Ectodermal cell (in vitro differentiated cells): Measurements from ENCODE around the gene HMGB2. TPM values are rescaled to one million over a fixed set of nuclear protein-coding genes. Genes with fewer than 3 reads are reported as not detected.
A peak's percentile ranks its signal among the peaks of the same experiment; 100 is the strongest.

Experiments used
- H3K27ac ChIP-seq: 2 replicates; pipeline ENCODE4 v1.7.0; 2013; ENCODE audit warnings: mild to moderate bottlenecking, low read depth, low read length; ENCODE audit not compliant: insufficient read depth, poor library complexity, severe bottlenecking
- H3K27me3 ChIP-seq: 2 replicates; pipeline ENCODE4 v1.7.0; 2013; ENCODE audit warnings: mild to moderate bottlenecking, low read length; ENCODE audit not compliant: insufficient read depth, control insufficient read depth, poor library complexity, severe bottlenecking
- H3K36me3 ChIP-seq: one replicate; pipeline ENCODE4 v1.7.0; 2013; ENCODE audit warnings: low read length; ENCODE audit not compliant: control insufficient read depth, insufficient read depth
- H3K4me1 ChIP-seq: one replicate; pipeline ENCODE4 v1.7.0; 2013; ENCODE audit warnings: low read length; ENCODE audit not compliant: control insufficient read depth, insufficient read depth
- H3K4me3 ChIP-seq: 2 replicates; pipeline ENCODE4 v1.7.0; 2013; ENCODE audit warnings: low read depth, low read length, control low read depth; ENCODE audit not compliant: insufficient read depth
- H3K9me3 ChIP-seq: 2 replicates; pipeline ENCODE4 v1.7.0; 2013; ENCODE audit warnings: mild to moderate bottlenecking, low read length, moderate library complexity; ENCODE audit not compliant: control insufficient read depth
- WGBS, 2 experiments: methylation state at CpG; one replicate each; pipeline ENCODE4 v1.1.7; 2013; ENCODE audit warnings: missing lambda C conversion rate in 2 of 2; 5-methylcytosine and 5-hydroxymethylcytosine counted together
- polyA plus RNA-seq, 4 experiments: library from polyadenylated mRNA; stranded (reverse); fragments of 50-300 nt; gene quantifications; one replicate each; pipeline ENCODE4 v1.2.3, GENCODE V29; 2013

HMGB2 gene
- 529 TPM for polyA plus RNA-seq (2013, experiment 1 of 4)
- 475 TPM for polyA plus RNA-seq (2013, experiment 2 of 4)
- polyA plus RNA-seq (2013, experiment 3 of 4) = 623 TPM
- 637 TPM for polyA plus RNA-seq (2013, experiment 4 of 4)

- no peaks in the 10 kb centered on the region for H3K9me3 ChIP-seq
- H3K27me3 ChIP-seq = no peaks in the 10 kb centered on the region
- H3K4me1 ChIP-seq = peaks cover 5% of the 10 kb centered on the region
- H3K27ac ChIP-seq = peak within 1 kb of the TSS; percentile 99
- peak within 1 kb of the TSS; percentile 93 for H3K4me3 ChIP-seq
- WGBS, 2 experiments = 0% methylated on average over 61 of the region's 61 CpGs
- peaks cover 13% of the 10 kb centered on the region for H3K36me3 ChIP-seq
These were observed at the start of gene HMGB2 for GRCh38 chr4:173334085-173334890. Gene HMGB2, minus strand, starts transcription at chr4:173334358. Its CDS starts 709 bp downstream, at chr4:173333649.

DNA sequence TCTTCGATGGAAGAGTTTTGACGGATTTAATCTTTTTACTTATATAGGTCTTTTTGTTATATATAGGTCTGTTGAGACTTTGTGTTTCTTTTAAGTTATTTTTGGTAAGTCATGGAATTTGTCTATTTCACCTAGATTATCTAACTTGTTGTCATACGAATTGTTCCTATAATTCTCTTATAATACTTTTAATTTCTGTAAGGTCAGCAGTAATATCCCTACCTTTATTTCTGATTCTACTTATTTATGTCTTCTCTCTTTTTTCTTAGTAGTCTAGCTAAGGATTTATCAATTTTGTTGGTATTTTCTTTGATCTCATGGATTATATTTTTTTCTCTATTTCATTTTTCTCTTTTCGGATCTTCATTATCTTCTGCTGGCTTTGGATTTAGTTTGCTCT is 48.2 kb upstream of the HMGB2 start:
- Histone ChIP-seq H3K36me3 (peaks cover 5% of the 10 kb centered on the region), H3K4me3 (no peak overlapping the region), H3K27ac (no peak overlapping the region), H3K9me3 (no peaks in the 10 kb centered on the region), H3K27me3 (no peaks in the 10 kb centered on the region), H3K4me1 (no peaks in the 10 kb centered on the region)
- 92 to 100% methylated on average over 1 to 2 of the region's 4 CpGs for WGBS, 2 experiments

DNA sequence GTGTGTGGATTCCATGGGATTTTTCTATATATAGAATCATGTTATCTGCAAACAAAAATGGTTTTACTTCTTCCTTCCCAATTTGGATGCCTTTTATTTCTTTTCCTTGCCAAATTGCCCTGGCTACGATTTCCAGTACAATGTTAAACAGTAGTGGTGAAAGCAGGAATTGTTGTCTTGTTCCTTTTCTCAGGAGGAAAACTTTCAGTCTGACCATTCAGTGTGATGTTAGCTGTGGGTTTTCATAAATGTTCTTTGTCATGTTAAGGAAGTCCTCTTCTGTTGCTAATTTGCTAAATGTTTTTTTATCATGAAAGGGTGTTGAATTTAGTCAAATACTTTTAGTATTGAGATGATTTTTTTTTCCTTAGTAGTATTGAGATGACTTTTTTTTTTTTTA is 47.5 kb upstream of the HMGB2 start:
- WGBS, 2 experiments = 36 to 38% methylated on average over 1 of the region's 1 CpG

GRCh38 chr4:173380987-173381386 is 46.8 kb upstream of the HMGB2 start:
- H3K4me1 ChIP-seq = no peaks in the 10 kb centered on the region
- H3K4me3 ChIP-seq = no peak overlapping the region
- H3K27me3 ChIP-seq = no peaks in the 10 kb centered on the region
- H3K9me3 ChIP-seq = no peaks in the 10 kb centered on the region
- H3K27ac ChIP-seq = no peak overlapping the region
- H3K36me3 ChIP-seq = peaks cover 5% of the 10 kb centered on the region

More for the DNA sequence above, 47.5 kb upstream of the HMGB2 start:
- H3K4me3 ChIP-seq = no peak overlapping the region
- peaks cover 5% of the 10 kb centered on the region for H3K36me3 ChIP-seq
- no peaks in the 10 kb centered on the region for H3K4me1 ChIP-seq
- H3K27me3 ChIP-seq = no peaks in the 10 kb centered on the region
- H3K9me3 ChIP-seq = no peaks in the 10 kb centered on the region
- no peak overlapping the region for H3K27ac ChIP-seq

DNA sequence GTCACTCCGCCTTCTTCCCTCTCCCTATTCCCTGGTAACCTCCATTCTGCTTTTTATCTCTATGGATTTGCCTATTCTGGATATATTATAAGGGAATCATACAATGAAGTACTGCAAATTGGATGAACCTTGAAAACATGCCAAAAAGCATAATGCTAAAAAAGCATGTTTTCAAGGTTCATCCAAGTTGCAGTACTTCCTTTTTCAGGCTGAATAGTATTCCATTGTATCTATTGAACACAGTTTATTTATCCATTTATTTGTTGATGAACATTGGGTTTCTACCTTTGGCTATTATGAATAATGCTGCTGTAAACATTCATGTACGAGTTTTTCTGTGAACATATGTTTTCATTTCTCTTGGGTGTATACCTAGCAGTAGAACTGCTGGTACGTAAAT is 45.8 kb upstream of the HMGB2 start:
- no peaks in the 10 kb centered on the region for H3K9me3 ChIP-seq
- no peak overlapping the region for H3K4me3 ChIP-seq
- WGBS, 2 experiments = 96 to 97% methylated on average over 3 of the region's 3 CpGs
- peaks cover 5% of the 10 kb centered on the region for H3K36me3 ChIP-seq
- no peaks in the 10 kb centered on the region for H3K4me1 ChIP-seq
- H3K27ac ChIP-seq = no peak overlapping the region
- H3K27me3 ChIP-seq = no peaks in the 10 kb centered on the region

DNA sequence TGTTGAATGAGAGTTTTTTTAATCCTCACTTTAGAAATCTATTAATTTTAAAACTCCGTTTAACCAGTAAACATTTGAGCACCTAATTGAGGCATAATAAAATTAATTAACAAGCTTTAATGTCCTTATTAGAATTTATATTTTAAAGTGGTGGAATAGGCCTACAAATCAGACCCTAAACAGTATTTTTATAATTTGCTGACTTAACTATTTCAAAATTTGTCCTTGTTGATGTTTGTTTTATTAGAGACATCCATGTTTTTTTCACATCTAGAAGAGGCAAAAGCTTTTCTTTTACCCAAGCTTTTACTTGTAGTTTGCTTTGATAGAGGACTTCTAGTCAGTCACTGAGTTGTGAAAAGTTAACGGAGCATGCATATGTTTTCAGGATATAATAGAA is 40.4 kb upstream of the HMGB2 start:
- no peak overlapping the region for H3K4me3 ChIP-seq
- H3K27ac ChIP-seq = no peak overlapping the region
- 100% methylated on average over 1 of the region's 2 CpGs; no CpG with 5 or more reads in 1 of the 2 experiments for whole genome bisulfite sequencing, 2 experiments
- H3K36me3 ChIP-seq = peaks cover 5% of the 10 kb centered on the region
- H3K9me3 ChIP-seq = no peaks in the 10 kb centered on the region
- no peaks in the 10 kb centered on the region for H3K4me1 ChIP-seq
- H3K27me3 ChIP-seq = no peaks in the 10 kb centered on the region

DNA sequence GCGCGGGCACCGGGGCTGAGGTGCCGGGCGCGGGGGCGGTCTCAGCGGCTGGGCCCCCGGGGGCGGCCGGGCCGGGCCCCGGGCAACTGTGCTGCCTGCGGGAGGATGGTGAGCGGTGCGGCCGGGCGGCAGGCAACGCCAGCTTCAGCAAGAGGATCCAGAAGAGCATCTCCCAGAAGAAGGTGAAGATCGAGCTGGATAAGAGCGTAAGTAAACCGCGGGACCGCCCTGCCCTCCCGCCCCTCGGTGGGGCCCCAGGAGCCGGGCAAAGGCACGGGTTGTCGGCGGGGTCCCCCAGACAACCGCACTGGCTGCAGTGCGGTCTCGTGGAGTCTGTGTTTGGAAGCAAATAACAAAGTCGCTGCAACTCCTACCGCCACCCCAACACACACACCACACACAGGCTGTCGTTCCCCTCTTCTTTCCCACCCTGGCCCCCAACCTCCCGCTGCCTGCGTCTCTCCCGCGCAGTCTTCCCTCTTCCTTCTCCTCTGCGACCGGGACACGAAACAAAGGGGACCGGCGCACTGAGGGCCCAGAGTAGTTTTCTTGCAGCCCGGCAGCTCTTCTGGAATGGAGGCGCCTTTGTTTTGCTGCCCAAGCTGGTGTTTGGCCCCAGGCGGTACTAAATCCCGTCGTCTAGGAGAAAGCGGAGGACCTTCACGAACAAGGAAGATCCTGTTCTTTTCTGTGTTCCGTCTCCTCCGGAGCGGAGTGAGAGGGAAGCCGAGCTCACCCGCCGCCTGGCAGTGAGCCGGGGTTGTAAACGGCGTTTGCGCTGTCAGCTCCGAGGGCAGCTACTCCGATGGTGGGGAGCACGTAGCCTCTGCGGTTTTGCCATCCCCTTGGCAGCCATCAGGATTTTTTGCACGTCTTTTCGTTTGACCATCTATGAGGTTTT is 37.4 kb upstream of the HMGB2 start:
- Histone ChIP-seq H3K27me3 (no peaks in the 10 kb centered on the region), H3K9me3 (no peaks in the 10 kb centered on the region), H3K36me3 (no peaks in the 10 kb centered on the region), H3K4me3 (peak overlapping the region; percentile 74), H3K27ac (peak overlapping the region; percentile 94), H3K4me1 (no peaks in the 10 kb centered on the region)
- WGBS, 2 experiments = 0% methylated on average over 68 of the region's 68 CpGs

GRCh38 chr4:173370477-173371291 is 36.5 kb upstream of the HMGB2 start, which contains the start of gene SAP30:
Gene SAP30, plus strand, starts transcription at chr4:173370954. Its CDS starts 229 bp downstream, at chr4:173371183.
- Histone ChIP-seq H3K36me3 (no peaks in the 10 kb centered on the region), H3K27ac (peak within 1 kb of the TSS; percentile 94), H3K9me3 (no peaks in the 10 kb centered on the region), H3K27me3 (no peaks in the 10 kb centered on the region), H3K4me3 (peak within 1 kb of the TSS; percentile 74), H3K4me1 (no peaks in the 10 kb centered on the region)
- WGBS, 2 experiments = 0% methylated on average over 72 of the region's 72 CpGs

DNA sequence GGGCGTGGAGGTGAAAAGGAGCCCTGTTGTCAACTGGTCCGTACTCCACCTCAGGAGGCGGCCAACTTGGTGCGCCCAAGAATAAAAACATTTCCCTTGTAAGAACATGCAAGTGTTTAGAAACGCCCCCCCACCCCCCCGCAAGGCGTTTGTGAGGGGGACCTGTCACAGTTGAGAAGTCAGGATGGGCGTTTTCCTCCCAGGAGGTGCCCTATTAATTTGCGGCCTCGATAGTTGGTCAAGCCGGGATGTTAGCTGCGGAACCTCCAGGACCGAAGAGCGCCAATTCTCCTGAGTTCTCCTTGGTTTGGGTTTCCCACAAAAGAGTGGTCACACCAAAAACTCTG is 35.9 kb upstream of the HMGB2 start:
- H3K9me3 ChIP-seq = no peaks in the 10 kb centered on the region
- H3K27ac ChIP-seq = peak overlapping the region; percentile 56
- no peaks in the 10 kb centered on the region for H3K36me3 ChIP-seq
- no peaks in the 10 kb centered on the region for H3K4me1 ChIP-seq
- 0% methylated on average over 14 of the region's 14 CpGs for WGBS, 2 experiments
- H3K27me3 ChIP-seq = no peaks in the 10 kb centered on the region
- H3K4me3 ChIP-seq = peak overlapping the region; percentile 74
